Smooth muscle cell of bladder (primary cell): ENCODE results near the gene PLN. TPM values are rescaled to one million over a fixed set of nuclear protein-coding genes. Genes with fewer than 3 reads are reported as not detected.

Source experiments
- total RNA-seq: library from RNA; depleted of rRNA; stranded (reverse); fragments of >200 nt; gene quantifications from 2 replicates; pipeline ENCODE4 v1.2.3, GENCODE V29; 2014

PLN gene
- 0.28 and 0.74 TPM in 2 replicates for total RNA-seq

GRCh38 chr6:118548136-118548535, at the start of gene PLN:
TSS of gene PLN (plus strand) at chr6:118548296. CDS start at chr6:118558922, 10,626 bp downstream.

Other genes with a start within 250 kb of the PLN start
- 12.7 and 18.1 TPM in 2 replicates for gene CEP85L, start 103.3 kb downstream of the PLN start, total RNA-seq